Stimulated activated CD8-positive, alpha-beta memory T cell treated with anti-CD3 and anti-CD28 coated beads, Interleukin-4, amount 100 ng/mL, for 48 hours (primary cell): ENCODE results near the gene UTP14A.

ENCODE experiments used
- DNase-seq: peaks from one replicate; pipeline ENCODE4 v3.0.0-alpha.2; 2020

UTP14A gene

DNA sequence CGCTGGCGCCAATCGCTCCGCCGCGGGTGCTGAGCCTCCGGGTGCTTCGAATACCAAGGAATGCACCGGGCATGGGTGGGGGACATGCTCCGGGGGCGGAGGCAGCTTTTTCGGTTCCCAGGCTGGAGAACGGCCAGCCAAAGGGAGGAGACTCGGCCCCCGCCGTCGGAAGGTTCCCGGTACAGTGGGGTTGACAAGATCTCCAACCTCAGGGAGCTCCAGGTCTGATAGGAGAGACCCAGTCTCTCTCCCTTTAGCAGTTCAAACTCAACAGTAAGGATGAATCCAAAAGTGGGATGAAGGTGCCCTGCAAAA, 47.3 kb downstream of the UTP14A start:
- DNase-seq = no peak

- DNase-seq = no peak
Observed at GRCh38 chrX:129953881-129954280, 47.9 kb downstream of the UTP14A start.

- DNase-seq = no peak
Observed at GRCh38 chrX:129954804-129955203, 48.8 kb downstream of the UTP14A start.

DNA sequence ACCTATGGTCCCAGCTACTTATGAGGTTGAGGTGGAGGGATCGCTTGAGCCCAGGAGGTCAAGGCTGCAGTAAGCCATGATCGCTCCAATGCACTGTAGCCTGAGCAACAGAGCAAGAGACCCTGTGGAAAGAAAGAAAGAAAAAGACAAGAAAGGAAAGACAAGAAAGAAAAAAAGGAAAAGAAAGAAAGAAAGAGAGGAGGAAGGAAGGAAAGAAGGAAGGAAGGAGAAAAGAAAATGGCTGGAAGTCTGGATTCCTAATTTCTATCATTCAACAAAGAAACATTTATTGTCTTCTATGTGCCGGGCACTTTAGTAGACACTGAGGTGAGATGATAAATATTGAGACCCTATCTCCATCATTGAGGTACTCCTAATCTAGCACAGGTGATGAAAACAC, 49.7 kb downstream of the UTP14A start:
- DNase-seq = no peak

GRCh38 chrX:129956145-129956544, 50.2 kb downstream of the UTP14A start:
- no peak for DNase-seq

DNA sequence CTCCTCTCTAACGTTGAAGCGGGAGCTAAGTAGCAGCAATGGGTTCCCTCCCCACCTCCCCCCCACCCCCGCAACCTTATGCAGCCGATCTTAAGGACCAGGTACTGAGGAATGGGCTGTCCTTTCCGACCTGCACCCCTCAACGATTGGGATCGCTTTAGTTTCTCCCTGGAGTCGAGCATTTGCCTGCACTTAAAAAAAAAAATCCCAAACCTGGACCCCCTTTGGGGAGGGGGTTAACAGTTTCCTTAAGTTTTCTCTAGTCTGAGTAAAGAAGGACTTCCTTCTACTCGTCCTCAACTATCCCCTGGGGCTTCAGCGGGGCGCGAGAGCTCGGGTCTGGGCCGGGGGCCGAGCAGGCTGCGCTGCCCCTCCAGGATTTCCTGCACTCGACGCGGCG, 50.8 kb downstream of the UTP14A start:
- DNase-seq = no peak

GRCh38 chrX:129957241-129958082, 51.5 kb downstream of the UTP14A start:
- peak; percentile 63 for DNase-seq

DNA sequence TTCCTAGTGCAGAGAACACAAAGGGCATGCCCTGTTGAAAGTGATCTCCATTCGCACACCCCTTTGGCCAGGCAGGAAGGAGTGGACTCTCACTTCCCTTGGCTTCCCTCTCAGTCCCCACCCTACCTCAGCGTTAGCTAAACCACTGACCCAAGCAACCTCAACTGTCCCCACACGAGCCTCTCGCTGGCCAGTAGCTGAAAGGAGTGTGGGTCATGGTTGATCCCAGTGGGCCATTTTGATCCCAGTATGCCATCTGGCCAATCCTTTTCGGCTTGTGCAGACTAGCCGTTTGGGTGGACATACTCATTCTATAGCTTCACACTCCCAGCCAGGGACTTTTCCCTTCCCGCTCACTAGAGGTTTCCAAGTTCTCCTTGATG, 52.1 kb downstream of the UTP14A start:
- no peak for DNase-seq

- no peak for DNase-seq
Observed at GRCh38 chrX:129958814-129959492, 53.0 kb downstream of the UTP14A start.

DNA sequence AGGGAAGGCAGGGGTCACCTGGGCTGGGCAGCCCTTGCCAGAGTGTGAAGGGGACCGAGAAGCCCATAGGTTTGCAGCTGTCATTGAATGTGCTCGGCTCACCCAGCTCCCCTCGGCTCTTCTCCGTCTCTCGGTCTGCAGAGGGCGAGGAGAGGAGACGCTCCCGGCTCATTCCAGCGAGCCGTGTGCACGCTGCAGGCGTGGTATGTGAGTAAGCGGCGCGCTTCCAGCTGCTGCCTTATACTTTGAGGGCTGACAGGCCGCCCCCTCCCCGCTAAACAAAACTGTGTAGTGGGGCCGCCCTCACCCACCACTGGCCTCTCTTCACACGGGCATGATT, 53.5 kb downstream of the UTP14A start:
- no peak for DNase-seq

DNA sequence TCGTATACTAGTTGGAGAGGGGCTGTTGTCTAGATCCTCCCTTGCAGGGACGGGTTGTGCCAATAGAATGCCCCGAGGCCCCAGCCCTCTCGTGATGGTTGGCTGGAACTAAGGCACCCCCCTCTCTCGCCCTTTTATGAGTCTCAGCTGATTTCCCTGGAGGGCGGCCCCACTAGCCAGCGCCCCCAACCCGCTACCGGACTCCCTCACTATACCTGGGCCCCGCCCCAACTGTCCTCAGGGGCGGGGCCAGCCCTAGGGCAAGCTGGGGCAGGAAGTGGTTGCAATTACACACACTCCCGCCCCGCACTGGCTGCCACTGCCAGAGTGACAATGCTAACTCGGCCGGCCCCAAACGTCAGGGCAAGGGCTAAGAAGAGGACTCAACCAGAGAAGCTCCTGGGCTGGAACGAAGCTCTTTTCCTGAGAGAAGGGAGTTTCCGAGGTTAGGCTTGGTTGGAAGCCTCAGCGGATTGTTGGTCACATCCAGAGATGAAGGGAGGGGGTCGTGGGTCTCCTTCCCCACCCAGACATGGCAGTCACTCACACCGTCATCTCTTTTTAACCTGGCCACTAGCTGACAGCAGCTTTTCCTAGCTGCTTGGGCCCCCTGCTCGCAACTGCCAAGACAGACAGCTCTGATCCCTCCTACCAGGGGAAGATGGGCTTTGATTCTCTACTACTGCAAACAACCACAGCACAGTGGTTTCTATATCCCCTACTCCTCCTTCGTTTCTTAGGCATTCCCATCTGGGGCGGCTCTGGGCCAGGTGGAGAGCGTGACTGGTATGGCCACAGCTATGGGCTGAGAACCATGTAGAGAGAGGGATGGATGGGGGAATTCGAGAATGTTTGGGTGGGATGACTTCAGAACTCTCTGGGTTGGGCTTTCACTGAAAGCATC, 55.5 kb downstream of the UTP14A start:
- DNase-seq = peak; percentile 75

GRCh38 chrX:129963729-129964128, 57.8 kb downstream of the UTP14A start:
- DNase-seq = no peak

- DNase-seq = no peak
Observed at GRCh38 chrX:129965166-129965565, 59.2 kb downstream of the UTP14A start.

DNA sequence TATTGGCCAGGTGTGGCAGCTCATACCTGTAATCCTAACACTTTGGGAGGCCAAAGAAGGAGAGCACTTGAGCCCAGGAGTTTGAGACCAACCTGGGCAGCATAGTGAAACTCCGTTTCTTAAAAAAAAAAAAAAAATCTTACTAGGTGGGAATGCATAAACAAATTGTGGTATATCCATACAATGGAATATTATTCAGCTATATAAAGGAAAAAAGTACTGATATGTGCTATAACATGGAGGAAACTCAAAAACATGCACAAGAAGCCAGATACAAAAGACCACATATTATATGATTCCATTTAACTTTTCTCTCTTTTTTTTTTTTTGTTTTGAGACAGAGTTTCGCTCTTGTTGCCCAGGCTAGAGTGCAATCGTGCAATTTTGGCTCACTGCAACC, 63.0 kb downstream of the UTP14A start:
- DNase-seq = no peak

DNA sequence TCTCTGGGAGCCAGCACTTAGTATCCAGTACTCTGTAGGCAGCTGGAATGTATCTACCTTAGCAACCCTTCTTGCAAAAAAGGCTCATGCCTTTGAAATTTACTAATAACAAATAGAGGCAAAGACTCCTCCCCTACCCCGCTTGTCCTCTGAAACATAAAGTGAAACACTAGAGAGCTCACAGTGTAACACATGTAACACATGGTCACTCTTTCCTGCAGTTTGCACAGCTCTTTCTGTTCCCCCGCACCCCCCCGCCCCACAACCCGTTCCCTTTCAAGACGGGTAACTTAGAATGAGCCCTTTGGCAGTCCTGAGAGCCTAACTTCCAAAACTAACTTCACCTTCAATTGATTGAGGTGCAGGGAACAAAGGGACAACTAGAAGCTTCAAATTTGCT, 70.5 kb downstream of the UTP14A start:
- DNase-seq = no peak
